K562 (cell line): ENCODE results near the gene NR0B2. TPM values are rescaled to one million over a fixed set of nuclear protein-coding genes. Genes with fewer than 3 reads are reported as not detected.

ENCODE experiments used
- ATAC-seq: fragments of 200-7000 bp; cut with Tn5 transposase; 3 replicates; pipeline ENCODE4 v1.9.1; 2020; ENCODE audit warnings: moderate library complexity
- BruUV-seq: library from RNA; stranded (reverse); fragments of 400-500 nt; replicated peaks from 2 replicates; lab custom pipeline; 2021; lab: Mats Ljungman, UMichigan
- CTCF ChIA-PET: fragments of 300-600 bp; formaldehyde crosslinking; extraction: SDS; loops from one replicate; lab custom pipeline; 2021; ENCODE audit warnings: low intra/inter-chr PET ratio; lab: Yijun Ruan, JAX
- POLR2A ChIA-PET: fragments of 300-600, 350-650 bp; sonication (Branson Sonifier 250); formaldehyde crosslinking; extraction: SDS; loops from one replicate; lab custom pipeline; 2021; ENCODE audit warnings: antibody characterized with exemption, inconsistent platforms; lab: Yijun Ruan, JAX
- DNase-seq, 4 experiments: peaks; one replicate each; pipeline versions ENCODE4 v3.0.0 to v3.0.0-alpha.2; 2011 to 2018; ENCODE audit warnings: low spot score in 3 of 4, mixed read lengths in 3 of 4; ENCODE audit errors: extremely low read depth in 1 of 4
- FAIRE-seq: peaks from 2 replicates; lab custom pipeline; 2011; peaks lifted over from hg19 to GRCh38; lab: Jason Lieb, UNC
- H2AFZ ChIP-seq: 2 replicates; pipeline ENCODE4 v1.6.0; 2011; ENCODE audit warnings: low read depth, low read length, control low read depth, inconsistent platforms
- H3K27ac ChIP-seq: fragments of 200-600 bp; 3 replicates; pipeline ENCODE4 v1.8.0; 2011; ENCODE audit warnings: low read depth, mild to moderate bottlenecking, control low read depth, inconsistent platforms, low read length, moderate library complexity, mixed read lengths; ENCODE audit errors: extremely low read depth
- H3K27me3 ChIP-seq, 2 experiments: fragments of 300-600 bp in 1 of 2; 2 replicates in 1 of 2; 3 replicates in 1 of 2; pipeline versions ENCODE4 v1.6.0 to v1.8.0; 2011; ENCODE audit warnings: inconsistent platforms in 2 of 2, low read length in 2 of 2, mild to moderate bottlenecking in 1 of 2, mixed read lengths in 1 of 2, moderate library complexity in 1 of 2; ENCODE audit not compliant: control insufficient read depth in 2 of 2, insufficient read depth in 2 of 2
- H3K36me3 ChIP-seq: fragments of 300-600 bp; 3 replicates; pipeline ENCODE4 v1.8.0; 2011; ENCODE audit warnings: mild to moderate bottlenecking, low read length, inconsistent platforms; ENCODE audit not compliant: control insufficient read depth, insufficient read depth
- H3K4me1 ChIP-seq, 2 experiments: fragments of 200-600 bp in 1 of 2; replicated peaks in 1 of 2; 2 replicates in 1 of 2; 3 replicates in 1 of 2; pipeline versions ENCODE4 v1.5.1 to v1.8.0; 2011; ENCODE audit warnings: inconsistent platforms in 2 of 2, low read length in 2 of 2, mild to moderate bottlenecking in 1 of 2, mixed read lengths in 1 of 2, moderate library complexity in 1 of 2; ENCODE audit not compliant: control insufficient read depth in 2 of 2, insufficient read depth in 2 of 2
- H3K4me2 ChIP-seq: 2 replicates; pipeline ENCODE4 v1.6.1; 2011; ENCODE audit warnings: low read length, control low read depth, inconsistent platforms, mixed read lengths; ENCODE audit not compliant: insufficient read depth
- H3K4me3 ChIP-seq: fragments of 200-600 bp; sonication (generic), shearing (Covaris generic); 2 replicates; pipeline ENCODE4 v1.5.1; 2016; ENCODE audit warnings: control low read depth, inconsistent platforms
- H3K79me2 ChIP-seq: fragments of 200-600 bp; 3 replicates; pipeline ENCODE4 v1.8.0; 2011; ENCODE audit warnings: low read length, inconsistent platforms; ENCODE audit not compliant: control insufficient read depth, insufficient read depth
- H3K9ac ChIP-seq, 2 experiments: 2 replicates each; pipeline versions ENCODE4 v1.6.0 to v1.6.1; 2011; ENCODE audit warnings: low read depth in 2 of 2, low read length in 2 of 2, control low read depth in 1 of 2, inconsistent platforms in 1 of 2, mild to moderate bottlenecking in 1 of 2, mixed read lengths in 1 of 2; ENCODE audit not compliant: insufficient read depth in 1 of 2
- H3K9me1 ChIP-seq: one replicate; pipeline ENCODE4 v1.6.0; 2011; ENCODE audit warnings: inconsistent platforms, mild to moderate bottlenecking, low read length, moderate library complexity; ENCODE audit not compliant: control insufficient read depth, insufficient read depth
- H3K9me3 ChIP-seq: replicated peaks from 2 replicates; pipeline ENCODE4 v1.5.1; 2011; ENCODE audit warnings: low read depth, low read length, inconsistent platforms; ENCODE audit not compliant: control insufficient read depth, insufficient read depth
- H4K20me1 ChIP-seq: replicated peaks from 2 replicates; pipeline ENCODE4 v1.6.1; 2011; ENCODE audit warnings: low read length, inconsistent platforms, mixed read lengths; ENCODE audit not compliant: control insufficient read depth, insufficient read depth
- ARHGAP35 ChIP-seq: fragments of 450-650 bp; IDR thresholded peaks from 2 replicates; pipeline ENCODE4 v1.6.1; 2018; ENCODE audit not compliant: partially characterized antibody
- CBFB ChIP-seq: sonication (generic); formaldehyde crosslinking; IDR thresholded peaks from 2 replicates; pipeline ENCODE4 v1.4.0; 2020; ENCODE audit warnings: mild to moderate bottlenecking, missing genetic modification reagents
- CREM ChIP-seq: IDR thresholded peaks from 2 replicates; pipeline ENCODE4 v1.6.1; 2014; ENCODE audit warnings: antibody characterized with exemption, low read depth
- CTCFL ChIP-seq: IDR thresholded peaks from 2 replicates; pipeline ENCODE4 v1.6.1; 2011; ENCODE audit warnings: borderline replicate concordance, low read depth, mild to moderate bottlenecking, moderate library complexity, low read length; ENCODE audit not compliant: insufficient read depth, poor library complexity, severe bottlenecking
- ELF2 ChIP-seq: fragments of 250-450 bp; sonication (Bioruptor Pico); IDR thresholded peaks from 2 replicates; pipeline ENCODE4 v1.5.0; 2021; ENCODE audit warnings: mild to moderate bottlenecking
- HDAC6 ChIP-seq: IDR thresholded peaks from 2 replicates; pipeline ENCODE4 v1.6.1; 2012; ENCODE audit warnings: low read depth, mild to moderate bottlenecking, control low read depth, inconsistent platforms, low read length, moderate library complexity
- HSF4 ChIP-seq: fragments of 250-450 bp; sonication (Bioruptor Pico); IDR thresholded peaks from 2 replicates; pipeline ENCODE4 v2.1.2; 2022; ENCODE audit warnings: mild to moderate bottlenecking, moderate library complexity, borderline replicate concordance
- SIN3A ChIP-seq, 2 experiments: fragments of 150-350 bp in 1 of 2; IDR thresholded peaks; 2 replicates each; pipeline ENCODE4 v1.6.1; 2011 to 2016; ENCODE audit warnings: borderline replicate concordance in 2 of 2, low read depth in 2 of 2, low read length in 2 of 2, mild to moderate bottlenecking in 2 of 2, moderate library complexity in 2 of 2; ENCODE audit not compliant: control insufficient read depth in 1 of 2
- ZC3H4 ChIP-seq: sonication (generic); formaldehyde crosslinking; IDR thresholded peaks from 2 replicates; pipeline ENCODE4 v1.9.0; 2021; ENCODE audit warnings: missing genetic modification reagents, borderline replicate concordance
- ZEB2 ChIP-seq: fragments of 450-650 bp; IDR thresholded peaks from 2 replicates; pipeline ENCODE4 v1.6.1; 2016
- ZKSCAN8 ChIP-seq: fragments of 200-800 bp; sonication (Bioruptor generic); IDR thresholded peaks from 2 replicates; pipeline ENCODE4 v1.6.1; 2016; ENCODE audit warnings: missing genetic modification characterization, missing compliant biosample characterization
- ZNF561 ChIP-seq: fragments of 450-650 bp; formaldehyde crosslinking; conservative IDR thresholded peaks from 2 replicates; pipeline ENCODE4 v1.4.0; 2020; ENCODE audit warnings: mild to moderate bottlenecking, moderate library complexity
- ZNF695 ChIP-seq: fragments of 450-650 bp; formaldehyde crosslinking; IDR thresholded peaks from 2 replicates; pipeline ENCODE4 v1.4.0; 2020; ENCODE audit warnings: mild to moderate bottlenecking, moderate library complexity
- ZNF696 ChIP-seq: fragments of 250-450 bp; sonication (Bioruptor Pico); conservative IDR thresholded peaks from 2 replicates; pipeline ENCODE4 v1.4.0; 2020; ENCODE audit warnings: mild to moderate bottlenecking, moderate library complexity
- ZNF699 ChIP-seq: fragments of 250-450 bp; sonication (Bioruptor Pico); IDR thresholded peaks from 2 replicates; pipeline ENCODE4 v1.8.0; 2021; ENCODE audit warnings: mild to moderate bottlenecking, moderate library complexity; ENCODE audit not compliant: insufficient replicate concordance
- WGBS: fragments of 100-300 bp; shearing (Covaris generic); methylation state at CpG from one replicate; pipeline ENCODE4 v1.1.6; 2016; ENCODE audit warnings: low coverage, mixed read lengths; ENCODE audit not compliant: insufficient coverage; ENCODE audit errors: missing lambda C conversion rate; 5-methylcytosine and 5-hydroxymethylcytosine counted together
- in situ Hi-C: fragments of 300-500 bp; cut with MboI; formaldehyde crosslinking; loops from 4 replicates; pipeline ENCODE4 v1.15.0; 2018; ENCODE audit warnings: inconsistent platforms, mixed read lengths
- intact Hi-C: fragments of 100-400 bp; cut with micrococcal nuclease; formaldehyde crosslinking; loops from 2 replicates; pipeline ENCODE4 v1.14.2; 2022
- polyA plus RNA-seq, 8 experiments: library from polyadenylated mRNA; depleted of rRNA in 4 of 8; stranded (reverse) in 5 of 8; unstranded in 3 of 8; fragments of >200 nt; fragmentation: Nextera tagmentation in 2 of 8; fragmentation: Illumina TruSeq in 1 of 8; extraction: Ambion mirVana in 2 of 8; extraction: Trizol in 1 of 8; gene quantifications; 2 replicates each; pipeline versions ENCODE4 v1.2.1 to v1.2.3, GENCODE V29; 2011 to 2014; ENCODE audit warnings: inconsistent platforms in 1 of 8, missing spikeins in 1 of 8
- total RNA-seq, 7 experiments: library from RNA; depleted of rRNA in 6 of 7; stranded (reverse); fragments of >200 nt in 6 of 7; fragmentation: Illumina TruSeq in 2 of 7; extraction: Trizol in 2 of 7; gene quantifications; 2 replicates each; pipeline versions ENCODE4 v1.2.1 to v1.2.3, GENCODE V29; 2011 to 2021; ENCODE audit warnings: low replicate concordance in 1 of 7
- TF ChIP-seq, protein P1 (sequence below): fragments of 250-450 bp; sonication (Bioruptor Pico); IDR thresholded peaks from 2 replicates; pipeline ENCODE4 v1.4.0; 2020; ENCODE audit warnings: mild to moderate bottlenecking
- TF ChIP-seq, protein P2 (sequence below), 3 experiments: IDR thresholded peaks in 2 of 3; conservative IDR thresholded peaks in 1 of 3; 2 replicates each; pipeline ENCODE4 v1.5.1; 2011 to 2012; ENCODE audit warnings: low read length in 3 of 3, mild to moderate bottlenecking in 3 of 3, control low read depth in 2 of 3, improper control_type of control experiment in 1 of 3, inconsistent platforms in 1 of 3, low read depth in 1 of 3, mixed read lengths in 1 of 3, moderate library complexity in 1 of 3; ENCODE audit not compliant: insufficient read depth in 2 of 3

NR0B2 gene
- total and polyA plus RNA-seq, 9 of the 15 experiments (the other 6 are each of a cell fraction or from before 2014, with no cell fraction given): not detected

DNA sequence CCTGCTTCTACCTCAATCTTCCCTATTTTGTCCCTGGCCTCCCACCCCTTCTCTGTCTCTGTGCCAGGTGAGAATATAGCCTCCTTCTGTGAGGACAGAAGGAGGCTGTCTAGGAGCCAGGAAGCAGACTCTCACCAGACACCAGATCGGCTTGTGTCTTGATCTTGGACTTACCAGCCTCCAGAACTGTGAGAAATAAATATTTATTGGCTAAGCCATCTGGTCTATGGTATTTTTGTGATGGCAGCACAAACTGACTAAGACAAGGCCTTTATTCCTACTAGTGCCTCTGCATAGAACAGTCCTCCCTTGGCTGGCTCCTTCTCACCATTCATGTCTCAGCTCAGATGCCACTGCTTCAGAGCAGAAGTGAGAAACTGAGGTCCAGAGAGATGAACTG, 25.5 kb downstream of the NR0B2 start (continued):
- TF ChIP-seq HSF4 (CRISPR knock-in tag) (no peak), ZC3H4 (no peak), ZNF561 (CRISPR knock-in tag) (no peak), ZNF696 (no peak), SIN3A (IDR thresholded peaks at IDR 0.05; ENCODE audit: borderline replicate concordance in 2 of 2, control insufficient read depth in 1 of 2, low read depth in 2 of 2, low read length in 2 of 2) (no peak), ZNF699 (no peak), CBFB (no peak), CREM (no peak), ELF2 (CRISPR knock-in tag) (no peak)
- TF ChIP-seq, protein P1, sequence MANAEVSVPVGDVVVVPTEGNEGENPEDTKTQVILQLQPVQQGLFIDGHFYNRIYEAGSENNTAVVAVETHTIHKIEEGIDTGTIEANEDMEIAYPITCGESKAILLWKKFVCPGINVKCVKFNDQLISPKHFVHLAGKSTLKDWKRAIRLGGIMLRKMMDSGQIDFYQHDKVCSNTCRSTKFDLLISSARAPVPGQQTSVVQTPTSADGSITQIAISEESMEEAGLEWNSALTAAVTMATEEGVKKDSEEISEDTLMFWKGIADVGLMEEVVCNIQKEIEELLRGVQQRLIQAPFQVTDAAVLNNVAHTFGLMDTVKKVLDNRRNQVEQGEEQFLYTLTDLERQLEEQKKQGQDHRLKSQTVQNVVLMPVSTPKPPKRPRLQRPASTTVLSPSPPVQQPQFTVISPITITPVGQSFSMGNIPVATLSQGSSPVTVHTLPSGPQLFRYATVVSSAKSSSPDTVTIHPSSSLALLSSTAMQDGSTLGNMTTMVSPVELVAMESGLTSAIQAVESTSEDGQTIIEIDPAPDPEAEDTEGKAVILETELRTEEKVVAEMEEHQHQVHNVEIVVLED (CRISPR knock-in tag): no peak

DNA sequence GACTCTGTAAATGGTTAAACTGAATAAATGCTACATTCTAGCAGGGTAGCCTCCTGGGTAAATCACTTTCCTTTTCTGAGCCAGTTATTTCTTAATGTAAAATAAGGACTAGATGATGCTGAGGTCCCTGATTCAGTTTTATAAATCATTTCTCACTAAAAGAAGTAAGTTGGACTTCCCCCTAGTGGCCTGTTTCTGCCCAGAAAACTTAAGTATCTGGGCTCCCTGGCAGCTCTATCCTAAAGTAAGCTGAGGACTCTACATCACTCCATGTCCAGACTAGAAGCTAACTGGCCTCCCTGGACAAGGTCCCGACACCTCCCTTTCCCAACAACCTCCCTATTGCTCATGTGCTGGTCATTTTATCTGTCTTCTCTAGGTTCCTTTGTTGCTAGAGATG, 26.6 kb downstream of the NR0B2 start:
- H3K4me1 ChIP-seq: peaks cover 13 to 24% of the 10 kb centered on the region in 2 experiments
- peaks cover 24% of the 10 kb centered on the region for H3K79me2 ChIP-seq
- intact Hi-C loops: no loop called here
- CTCF ChIA-PET: interaction anchor here (0.7 kb wide), 1 partner anchor 420 kb away, joined by 4 read pairs; no protein-coding TSS in a partner anchor
- H4K20me1 ChIP-seq: peaks cover 7% of the 10 kb centered on the region; the same call in 1 of the 2 replicates
- no peaks in the 10 kb centered on the region for H3K9me3 ChIP-seq
- ATAC-seq (no peak), FAIRE-seq (no peak), DNase-seq (peak in 1 of 4 experiments; percentile 43)
- WGBS: 92% methylated on average over 1 of the region's 1 CpG
- H3K9ac ChIP-seq: no peak overlapping the region
- no peak overlapping the region for H2AFZ ChIP-seq
- in situ Hi-C loops: no loop called here
- no TSS peak for BruUV-seq
- POLR2A ChIA-PET: interaction anchor here (0.5 to 12.0 kb wide), 8 partner anchors 12 to 265 kb away, joined by 3 to 110 read pairs (median 4); partner anchors contain the start of gene GPATCH3
- no peak overlapping the region for H3K27ac ChIP-seq
- no peak overlapping the region for H3K4me3 ChIP-seq
- H3K4me2 ChIP-seq: no peak overlapping the region
- no peaks in the 10 kb centered on the region for H3K27me3 ChIP-seq
- no peaks in the 10 kb centered on the region for H3K9me1 ChIP-seq
- peaks cover 65% of the 10 kb centered on the region for H3K36me3 ChIP-seq
- no peak for TF ChIP-seq HDAC6
- TF ChIP-seq ZEB2: no peak
- TF ChIP-seq CTCFL: peak; percentile 29
- no peak for TF ChIP-seq ARHGAP35
- no peak for TF ChIP-seq ZNF695 (CRISPR knock-in tag)
- TF ChIP-seq ZKSCAN8 (CRISPR knock-in tag): no peak
- TF ChIP-seq, protein P2, sequence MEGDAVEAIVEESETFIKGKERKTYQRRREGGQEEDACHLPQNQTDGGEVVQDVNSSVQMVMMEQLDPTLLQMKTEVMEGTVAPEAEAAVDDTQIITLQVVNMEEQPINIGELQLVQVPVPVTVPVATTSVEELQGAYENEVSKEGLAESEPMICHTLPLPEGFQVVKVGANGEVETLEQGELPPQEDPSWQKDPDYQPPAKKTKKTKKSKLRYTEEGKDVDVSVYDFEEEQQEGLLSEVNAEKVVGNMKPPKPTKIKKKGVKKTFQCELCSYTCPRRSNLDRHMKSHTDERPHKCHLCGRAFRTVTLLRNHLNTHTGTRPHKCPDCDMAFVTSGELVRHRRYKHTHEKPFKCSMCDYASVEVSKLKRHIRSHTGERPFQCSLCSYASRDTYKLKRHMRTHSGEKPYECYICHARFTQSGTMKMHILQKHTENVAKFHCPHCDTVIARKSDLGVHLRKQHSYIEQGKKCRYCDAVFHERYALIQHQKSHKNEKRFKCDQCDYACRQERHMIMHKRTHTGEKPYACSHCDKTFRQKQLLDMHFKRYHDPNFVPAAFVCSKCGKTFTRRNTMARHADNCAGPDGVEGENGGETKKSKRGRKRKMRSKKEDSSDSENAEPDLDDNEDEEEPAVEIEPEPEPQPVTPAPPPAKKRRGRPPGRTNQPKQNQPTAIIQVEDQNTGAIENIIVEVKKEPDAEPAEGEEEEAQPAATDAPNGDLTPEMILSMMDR (IDR thresholded peaks at IDR 0.05 in 2 of 3, conservative IDR thresholded peaks at IDR 0.05 in 1 of 3; ENCODE audit: insufficient read depth in 2 of 3, low read depth in 1 of 3, low read length in 3 of 3): peak in 2 of 3 experiments; percentile 49 to 55; a peak in 2 of 6 replicates
